GM12801 (cell line): Measurements from ENCODE around the gene PAX5.

Experiments
- CTCF ChIP-seq: IDR thresholded peaks from one replicate; pipeline ENCODE4 v1.5.1; 2011; ENCODE audit warnings: control low read depth; ENCODE audit not compliant: insufficient read length; ENCODE audit errors: extremely low read depth

Gene PAX5

GRCh38 chr9:37033682-37034304, at the start of gene PAX5:
TSS of gene PAX5 (minus strand) at chr9:37034268. CDS start at chr9:37034031, 237 bp downstream.
- TF ChIP-seq CTCF, result no peak

GRCh38 chr9:37083654-37084053, 49.6 kb upstream of the PAX5 start:
- no peak for TF ChIP-seq CTCF

GRCh38 chr9:37082214-37082765, 48.2 kb upstream of the PAX5 start:
- TF ChIP-seq CTCF, result no peak

GRCh38 chr9:37079370-37080164, 45.5 kb upstream of the PAX5 start:
- no peak for TF ChIP-seq CTCF

- TF ChIP-seq CTCF, result no peak
Measured at GRCh38 chr9:37066139-37066725, 32.2 kb upstream of the PAX5 start.

- TF ChIP-seq CTCF, result no peak
Measured at GRCh38 chr9:37062336-37062735, 28.3 kb upstream of the PAX5 start.

GRCh38 chr9:37061768-37062167, 27.7 kb upstream of the PAX5 start:
- TF ChIP-seq CTCF, result no peak
